Measurements from ENCODE around the gene UBTF.

Gene UBTF

GRCh38 chr17:44213403-44214229, 5.9 kb downstream of the UBTF start:
- TF ChIP-seq EZH2phosphoT487 (IDR thresholded peaks at IDR 0.05; ENCODE audit: borderline replicate concordance, low read length), result no peak
- no peak for TF ChIP-seq CTCF (IDR thresholded peaks at IDR 0.05; ENCODE audit: low read depth, low read length, poor library complexity, severe bottlenecking)
- no peaks in the 10 kb centered on the region for H4K20me1 ChIP-seq (ENCODE audit: control insufficient read depth, insufficient read depth, low read depth, low read length)
- H3K9me3 ChIP-seq (ENCODE audit: control insufficient read depth, insufficient read depth, low read length), result no peaks in the 10 kb centered on the region

GRCh38 chr17:44212507-44213402, 6.7 kb downstream of the UBTF start:
- Histone ChIP-seq H3K9me2 (replicated peaks; ENCODE audit: control insufficient read depth, low read length) (no peaks in the 10 kb centered on the region), H3K4me2 (ENCODE audit: low read length) (no peak overlapping the region), H3K79me2 (ENCODE audit: control insufficient read depth, low read length) (peaks cover 46% of the 10 kb centered on the region), H4K20me1 (ENCODE audit: control insufficient read depth, insufficient read depth, low read depth, low read length) (no peaks in the 10 kb centered on the region), H3F3A (ENCODE audit: control insufficient read depth, insufficient read depth) (peaks cover 36% of the 10 kb centered on the region), H3K27ac (ENCODE audit: low read depth, low read length) (no peak overlapping the region), H3K27me3 (ENCODE audit: control insufficient read depth, low read length) (no peaks in the 10 kb centered on the region), H3K4me3 (ENCODE audit: low read length) (no peak overlapping the region), H3K9me3 (ENCODE audit: control insufficient read depth, insufficient read depth, low read length) (no peaks in the 10 kb centered on the region), H3K4me1 (ENCODE audit: control insufficient read depth, low read length) (peaks cover 77% of the 10 kb centered on the region), H3K36me3 (ENCODE audit: control insufficient read depth, low read length) (peaks cover 96% of the 10 kb centered on the region)
- TF ChIP-seq EZH2phosphoT487 (IDR thresholded peaks at IDR 0.05; ENCODE audit: borderline replicate concordance, low read length) (no peak), CTCF (IDR thresholded peaks at IDR 0.05; ENCODE audit: low read depth, low read length, poor library complexity, severe bottlenecking) (no peak)

More at GRCh38 chr17:44213403-44214229, 5.9 kb downstream of the UBTF start:
- Histone ChIP-seq H3K9me2 (replicated peaks; ENCODE audit: control insufficient read depth, low read length) (no peaks in the 10 kb centered on the region), H3K27me3 (ENCODE audit: control insufficient read depth, low read length) (no peaks in the 10 kb centered on the region), H3F3A (ENCODE audit: control insufficient read depth, insufficient read depth) (peaks cover 31% of the 10 kb centered on the region), H3K79me2 (ENCODE audit: control insufficient read depth, low read length) (peaks cover 52% of the 10 kb centered on the region), H3K4me3 (ENCODE audit: low read length) (no peak overlapping the region), H3K4me2 (ENCODE audit: low read length) (no peak overlapping the region), H3K36me3 (ENCODE audit: control insufficient read depth, low read length) (peaks cover 93% of the 10 kb centered on the region), H3K27ac (ENCODE audit: low read depth, low read length) (peak overlapping the region; percentile 3), H3K4me1 (ENCODE audit: control insufficient read depth, low read length) (peaks cover 77% of the 10 kb centered on the region)

- H3K27me3 ChIP-seq (ENCODE audit: control insufficient read depth, low read length), result no peaks in the 10 kb centered on the region
- TF ChIP-seq EZH2phosphoT487 (IDR thresholded peaks at IDR 0.05; ENCODE audit: borderline replicate concordance, low read length) (no peak), CTCF (IDR thresholded peaks at IDR 0.05; ENCODE audit: low read depth, low read length, poor library complexity, severe bottlenecking) (no peak)
- peaks cover 96% of the 10 kb centered on the region for H3K36me3 ChIP-seq (ENCODE audit: control insufficient read depth, low read length)
- peak overlapping the region; percentile 75 for H3K4me2 ChIP-seq (ENCODE audit: low read length)
- no peaks in the 10 kb centered on the region for H4K20me1 ChIP-seq (ENCODE audit: control insufficient read depth, insufficient read depth, low read depth, low read length)
- peaks cover 68% of the 10 kb centered on the region for H3K4me1 ChIP-seq (ENCODE audit: control insufficient read depth, low read length)
- no peaks in the 10 kb centered on the region for H3K9me2 ChIP-seq (replicated peaks; ENCODE audit: control insufficient read depth, low read length)
- peak overlapping the region; percentile 75 for H3K27ac ChIP-seq (ENCODE audit: low read depth, low read length)
- H3K9me3 ChIP-seq (ENCODE audit: control insufficient read depth, insufficient read depth, low read length), result no peaks in the 10 kb centered on the region
- peaks cover 28% of the 10 kb centered on the region for H3F3A ChIP-seq (ENCODE audit: control insufficient read depth, insufficient read depth)
- peak overlapping the region; percentile 67 for H3K4me3 ChIP-seq (ENCODE audit: low read length)
- H3K79me2 ChIP-seq (ENCODE audit: control insufficient read depth, low read length), result peaks cover 34% of the 10 kb centered on the region
Measured at GRCh38 chr17:44211281-44212265, 7.9 kb downstream of the UBTF start.
